WTC11 (cell line): ENCODE results near the gene TSPAN9. TPM values are rescaled to one million over a fixed set of nuclear protein-coding genes. Genes with fewer than 3 reads are reported as not detected.

Experiments
- ATAC-seq: fragments of 200-7000 bp; cut with Tn5 transposase; 2 replicates; pipeline ENCODE4 v1.10.0; 2021; ENCODE audit warnings: mild to moderate bottlenecking, moderate library complexity
- CTCF ChIA-PET: fragments of 300-600 bp; sonication (Branson Sonifier 250); formaldehyde crosslinking; loops from one replicate; lab custom pipeline; 2021; ENCODE audit warnings: antibody characterized with exemption; lab: Charles Lee
- POLR2A ChIA-PET: fragments of 350-600 bp; sonication (Branson Sonifier 250); formaldehyde crosslinking; loops from one replicate; lab custom pipeline; 2021; ENCODE audit warnings: antibody characterized with exemption; lab: Charles Lee
- DNase-seq: peaks from one replicate; pipeline ENCODE4 v3.0.0; 2021; ENCODE audit warnings: low spot score
- H3K27ac Mint-ChIP-seq: 2 replicates; pipeline ENCODE4 v1.8.0; 2021; ENCODE audit warnings: mixed read lengths
- H3K27me3 Mint-ChIP-seq: 2 replicates; pipeline ENCODE4 v1.8.0; 2021; ENCODE audit warnings: low read depth, mild to moderate bottlenecking, moderate library complexity, mixed read lengths
- H3K36me3 Mint-ChIP-seq: 2 replicates; pipeline ENCODE4 v1.8.0; 2021; ENCODE audit warnings: mixed read lengths
- H3K4me1 Mint-ChIP-seq: 2 replicates; pipeline ENCODE4 v1.8.0; 2022; ENCODE audit warnings: mixed read lengths
- H3K4me3 Mint-ChIP-seq: 2 replicates; pipeline ENCODE4 v1.8.0; 2021; ENCODE audit warnings: mild to moderate bottlenecking, moderate library complexity, mixed read lengths
- H3K9me3 Mint-ChIP-seq: 2 replicates; pipeline ENCODE4 v1.8.0; 2021; ENCODE audit warnings: mixed read lengths
- ETV6 ChIP-seq: sonication (generic); formaldehyde crosslinking; IDR thresholded peaks from 2 replicates; pipeline ENCODE4 v1.8.1; 2022; ENCODE audit warnings: mild to moderate bottlenecking, missing genetic modification reagents
- TEAD4 ChIP-seq: sonication (generic); formaldehyde crosslinking; IDR thresholded peaks from 2 replicates; pipeline ENCODE4 v1.8.0; 2022; ENCODE audit warnings: mild to moderate bottlenecking, missing genetic modification reagents
- ZBTB21 ChIP-seq: sonication (generic); formaldehyde crosslinking; IDR thresholded peaks from 2 replicates; pipeline ENCODE4 v1.8.1; 2023; ENCODE audit warnings: mild to moderate bottlenecking, missing genetic modification reagents, borderline replicate concordance
- ZNF317 ChIP-seq: sonication (generic); formaldehyde crosslinking; IDR thresholded peaks from 2 replicates; pipeline ENCODE4 v1.8.1; 2023; ENCODE audit warnings: low read depth, mild to moderate bottlenecking, moderate library complexity, missing genetic modification reagents, borderline replicate concordance
- total RNA-seq: library from RNA; stranded (reverse); gene quantifications from 3 replicates; pipeline ENCODE4 v1.2.3, GENCODE V29; 2021
- TF ChIP-seq, protein P1 (sequence below): fragments of 250-450 bp; sonication (Bioruptor Pico); IDR thresholded peaks from 2 replicates; pipeline ENCODE4 v1.8.0; 2021; ENCODE audit warnings: mild to moderate bottlenecking
- TF ChIP-seq, protein P2 (sequence below): fragments of 200-600 bp; IDR thresholded peaks from 2 replicates; pipeline ENCODE4 v1.8.0; 2022; ENCODE audit warnings: antibody characterized with exemption
- TF ChIP-seq, protein P3 (sequence below): sonication (generic); formaldehyde crosslinking; IDR thresholded peaks from 2 replicates; pipeline ENCODE4 v1.8.1; 2023; ENCODE audit warnings: mild to moderate bottlenecking, moderate library complexity, missing genetic modification reagents
- TF ChIP-seq, protein P4 (sequence below): sonication (generic); formaldehyde crosslinking; IDR thresholded peaks from 2 replicates; pipeline ENCODE4 v1.8.1; 2023; ENCODE audit warnings: mild to moderate bottlenecking, missing genetic modification reagents, moderate library complexity
- TF ChIP-seq, protein P5 (sequence below): sonication (generic); formaldehyde crosslinking; IDR thresholded peaks from 2 replicates; pipeline ENCODE4 v1.8.1; 2022; ENCODE audit warnings: missing genetic modification reagents, borderline replicate concordance
- TF ChIP-seq, protein P6 (sequence below): sonication (generic); formaldehyde crosslinking; IDR thresholded peaks from 2 replicates; pipeline ENCODE4 v1.8.1; 2022; ENCODE audit warnings: mild to moderate bottlenecking, moderate library complexity, missing genetic modification reagents
- TF ChIP-seq, protein P7 (sequence below): fragments of 250-450 bp; sonication (Bioruptor Pico); IDR thresholded peaks from 2 replicates; pipeline ENCODE4 v1.9.0; 2021; ENCODE audit warnings: moderate library complexity, mild to moderate bottlenecking, inconsistent platforms, borderline replicate concordance

TSPAN9 gene
- total RNA-seq, 1 experiment from 2014 or later, result 27.6 TPM

DNA sequence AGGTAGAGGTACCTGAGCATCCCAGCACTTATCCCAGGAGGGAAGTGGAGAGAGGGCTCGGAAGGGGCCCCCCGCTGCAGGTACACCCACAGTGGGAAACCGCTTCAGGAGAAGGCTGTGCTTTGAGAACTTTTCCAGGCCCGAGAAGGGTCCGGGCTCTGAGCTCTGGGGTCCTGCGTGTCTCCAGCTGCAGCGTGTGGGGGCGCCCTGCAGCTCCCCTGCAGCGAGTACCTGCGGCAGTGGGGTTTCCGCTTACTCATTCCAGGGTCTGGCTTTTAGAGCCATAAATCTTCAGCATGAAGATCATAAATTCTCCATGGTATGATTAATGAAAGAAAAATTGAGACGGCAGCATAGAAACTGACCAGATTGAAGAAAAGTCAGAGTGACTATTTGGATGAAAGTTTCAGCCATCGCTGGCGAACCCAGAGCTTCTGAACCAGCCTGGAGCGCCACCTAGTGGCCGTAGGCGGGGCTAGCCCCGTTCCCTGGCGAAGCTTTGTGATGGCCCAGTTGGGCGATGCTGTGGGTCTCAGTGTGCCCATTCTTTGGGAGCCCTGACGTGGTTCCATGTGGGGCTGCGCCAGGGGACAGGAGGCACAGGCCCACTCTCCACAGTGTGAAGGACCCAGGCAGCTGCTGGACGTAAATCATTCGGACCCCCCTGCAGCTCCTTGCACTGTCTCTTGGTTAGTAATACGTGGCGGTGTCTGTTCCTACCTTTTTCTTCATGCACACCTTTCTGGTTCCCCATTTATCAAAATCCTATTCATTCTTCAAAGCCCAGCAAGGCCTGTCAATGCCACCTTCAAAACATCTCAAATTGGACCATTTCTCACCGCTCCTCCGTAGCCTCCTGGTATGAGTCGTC lies 198.2 kb downstream of the TSPAN9 start:
- DNase-seq, result peak; percentile 88
- TF ChIP-seq, protein P1, sequence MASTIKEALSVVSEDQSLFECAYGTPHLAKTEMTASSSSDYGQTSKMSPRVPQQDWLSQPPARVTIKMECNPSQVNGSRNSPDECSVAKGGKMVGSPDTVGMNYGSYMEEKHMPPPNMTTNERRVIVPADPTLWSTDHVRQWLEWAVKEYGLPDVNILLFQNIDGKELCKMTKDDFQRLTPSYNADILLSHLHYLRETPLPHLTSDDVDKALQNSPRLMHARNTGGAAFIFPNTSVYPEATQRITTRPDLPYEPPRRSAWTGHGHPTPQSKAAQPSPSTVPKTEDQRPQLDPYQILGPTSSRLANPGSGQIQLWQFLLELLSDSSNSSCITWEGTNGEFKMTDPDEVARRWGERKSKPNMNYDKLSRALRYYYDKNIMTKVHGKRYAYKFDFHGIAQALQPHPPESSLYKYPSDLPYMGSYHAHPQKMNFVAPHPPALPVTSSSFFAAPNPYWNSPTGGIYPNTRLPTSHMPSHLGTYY (CRISPR knock-in tag), result no peak
- TF ChIP-seq ETV6 (CRISPR knock-in tag), result no peak
- TF ChIP-seq ZBTB21 (CRISPR knock-in tag), result 0 out of 2 replicates have a peak, but pooled peaks have one; percentile 22
- TF ChIP-seq, protein P2, sequence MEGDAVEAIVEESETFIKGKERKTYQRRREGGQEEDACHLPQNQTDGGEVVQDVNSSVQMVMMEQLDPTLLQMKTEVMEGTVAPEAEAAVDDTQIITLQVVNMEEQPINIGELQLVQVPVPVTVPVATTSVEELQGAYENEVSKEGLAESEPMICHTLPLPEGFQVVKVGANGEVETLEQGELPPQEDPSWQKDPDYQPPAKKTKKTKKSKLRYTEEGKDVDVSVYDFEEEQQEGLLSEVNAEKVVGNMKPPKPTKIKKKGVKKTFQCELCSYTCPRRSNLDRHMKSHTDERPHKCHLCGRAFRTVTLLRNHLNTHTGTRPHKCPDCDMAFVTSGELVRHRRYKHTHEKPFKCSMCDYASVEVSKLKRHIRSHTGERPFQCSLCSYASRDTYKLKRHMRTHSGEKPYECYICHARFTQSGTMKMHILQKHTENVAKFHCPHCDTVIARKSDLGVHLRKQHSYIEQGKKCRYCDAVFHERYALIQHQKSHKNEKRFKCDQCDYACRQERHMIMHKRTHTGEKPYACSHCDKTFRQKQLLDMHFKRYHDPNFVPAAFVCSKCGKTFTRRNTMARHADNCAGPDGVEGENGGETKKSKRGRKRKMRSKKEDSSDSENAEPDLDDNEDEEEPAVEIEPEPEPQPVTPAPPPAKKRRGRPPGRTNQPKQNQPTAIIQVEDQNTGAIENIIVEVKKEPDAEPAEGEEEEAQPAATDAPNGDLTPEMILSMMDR, result peak; percentile 97
- TF ChIP-seq, all 79 proteins: peak for 2
- Mint-ChIP-seq H3K27ac (no peak overlapping the region), H3K4me1 (peaks cover 20% of the 10 kb centered on the region), H3K27me3 (no peaks in the 10 kb centered on the region), H3K9me3 (no peaks in the 10 kb centered on the region), H3K4me3 (peak overlapping the region; percentile 59), H3K36me3 (no peaks in the 10 kb centered on the region)
- ChIA-PET POLR2A (interaction anchor here (0.6 to 1.4 kb wide), 7 partner anchors 20 to 197 kb away, joined by 3 to 4 read pairs (median 3); no protein-coding TSS in a partner anchor), CTCF (interaction anchor here (0.5 to 9.0 kb wide), 93 partner anchors 9 to 777 kb away, joined by 3 to 243 read pairs (median 5); partner anchors contain the start of gene PRMT8)
- ATAC-seq, result peak; percentile 79

DNA sequence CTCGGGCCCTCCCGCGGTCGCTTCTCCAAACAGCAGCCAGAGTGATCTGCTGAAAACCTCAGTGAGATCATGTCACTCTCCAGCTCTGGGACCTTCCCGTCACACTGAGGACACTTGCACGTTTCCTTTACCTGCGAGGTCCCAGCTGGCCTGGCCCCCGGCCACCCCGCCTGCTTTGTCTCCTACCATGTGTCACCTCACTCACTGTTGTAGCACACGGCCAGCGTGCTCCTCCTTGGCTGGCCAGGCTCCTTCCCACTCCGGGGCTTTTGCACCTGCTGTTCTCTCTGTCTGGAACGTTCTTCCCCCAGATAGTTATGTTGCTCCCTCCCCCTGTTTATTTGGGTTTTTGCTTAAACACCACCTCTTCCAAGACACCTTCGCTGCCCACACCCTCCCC lies 199.0 kb downstream of the TSPAN9 start:
- ChIA-PET POLR2A (no interaction called here), CTCF (interaction anchor here (1.2 to 9.0 kb wide), 19 partner anchors 10 to 354 kb away, joined by 3 to 243 read pairs (median 15); no protein-coding TSS in a partner anchor)
- DNase-seq, result no peak
- H3K4me3 Mint-ChIP-seq, result no peak overlapping the region
- TF ChIP-seq, protein P3, sequence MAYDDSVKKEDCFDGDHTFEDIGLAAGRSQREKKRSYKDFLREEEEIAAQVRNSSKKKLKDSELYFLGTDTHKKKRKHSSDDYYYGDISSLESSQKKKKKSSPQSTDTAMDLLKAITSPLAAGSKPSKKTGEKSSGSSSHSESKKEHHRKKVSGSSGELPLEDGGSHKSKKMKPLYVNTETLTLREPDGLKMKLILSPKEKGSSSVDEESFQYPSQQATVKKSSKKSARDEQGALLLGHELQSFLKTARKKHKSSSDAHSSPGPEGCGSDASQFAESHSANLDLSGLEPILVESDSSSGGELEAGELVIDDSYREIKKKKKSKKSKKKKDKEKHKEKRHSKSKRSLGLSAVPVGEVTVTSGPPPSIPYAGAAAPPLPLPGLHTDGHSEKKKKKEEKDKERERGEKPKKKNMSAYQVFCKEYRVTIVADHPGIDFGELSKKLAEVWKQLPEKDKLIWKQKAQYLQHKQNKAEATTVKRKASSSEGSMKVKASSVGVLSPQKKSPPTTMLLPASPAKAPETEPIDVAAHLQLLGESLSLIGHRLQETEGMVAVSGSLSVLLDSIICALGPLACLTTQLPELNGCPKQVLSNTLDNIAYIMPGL, result no peak
- TF ChIP-seq, protein P4, sequence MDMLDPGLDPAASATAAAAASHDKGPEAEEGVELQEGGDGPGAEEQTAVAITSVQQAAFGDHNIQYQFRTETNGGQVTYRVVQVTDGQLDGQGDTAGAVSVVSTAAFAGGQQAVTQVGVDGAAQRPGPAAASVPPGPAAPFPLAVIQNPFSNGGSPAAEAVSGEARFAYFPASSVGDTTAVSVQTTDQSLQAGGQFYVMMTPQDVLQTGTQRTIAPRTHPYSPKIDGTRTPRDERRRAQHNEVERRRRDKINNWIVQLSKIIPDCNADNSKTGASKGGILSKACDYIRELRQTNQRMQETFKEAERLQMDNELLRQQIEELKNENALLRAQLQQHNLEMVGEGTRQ (CRISPR knock-in tag), result no peak
- TF ChIP-seq ZNF317 (no peak), TEAD4 (CRISPR knock-in tag) (no peak)
- TF ChIP-seq, protein P5, sequence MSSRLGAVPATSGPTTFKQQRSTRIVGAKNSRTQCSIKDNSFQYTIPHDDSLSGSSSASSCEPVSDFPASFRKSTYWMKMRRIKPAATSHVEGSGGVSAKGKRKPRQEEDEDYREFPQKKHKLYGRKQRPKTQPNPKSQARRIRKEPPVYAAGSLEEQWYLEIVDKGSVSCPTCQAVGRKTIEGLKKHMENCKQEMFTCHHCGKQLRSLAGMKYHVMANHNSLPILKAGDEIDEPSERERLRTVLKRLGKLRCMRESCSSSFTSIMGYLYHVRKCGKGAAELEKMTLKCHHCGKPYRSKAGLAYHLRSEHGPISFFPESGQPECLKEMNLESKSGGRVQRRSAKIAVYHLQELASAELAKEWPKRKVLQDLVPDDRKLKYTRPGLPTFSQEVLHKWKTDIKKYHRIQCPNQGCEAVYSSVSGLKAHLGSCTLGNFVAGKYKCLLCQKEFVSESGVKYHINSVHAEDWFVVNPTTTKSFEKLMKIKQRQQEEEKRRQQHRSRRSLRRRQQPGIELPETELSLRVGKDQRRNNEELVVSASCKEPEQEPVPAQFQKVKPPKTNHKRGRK (CRISPR knock-in tag), result no peak
- TF ChIP-seq, protein P6, sequence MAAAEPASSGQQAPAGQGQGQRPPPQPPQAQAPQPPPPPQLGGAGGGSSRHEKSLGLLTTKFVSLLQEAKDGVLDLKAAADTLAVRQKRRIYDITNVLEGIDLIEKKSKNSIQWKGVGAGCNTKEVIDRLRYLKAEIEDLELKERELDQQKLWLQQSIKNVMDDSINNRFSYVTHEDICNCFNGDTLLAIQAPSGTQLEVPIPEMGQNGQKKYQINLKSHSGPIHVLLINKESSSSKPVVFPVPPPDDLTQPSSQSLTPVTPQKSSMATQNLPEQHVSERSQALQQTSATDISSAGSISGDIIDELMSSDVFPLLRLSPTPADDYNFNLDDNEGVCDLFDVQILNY (CRISPR knock-in tag), result no peak
- TF ChIP-seq, protein P7, sequence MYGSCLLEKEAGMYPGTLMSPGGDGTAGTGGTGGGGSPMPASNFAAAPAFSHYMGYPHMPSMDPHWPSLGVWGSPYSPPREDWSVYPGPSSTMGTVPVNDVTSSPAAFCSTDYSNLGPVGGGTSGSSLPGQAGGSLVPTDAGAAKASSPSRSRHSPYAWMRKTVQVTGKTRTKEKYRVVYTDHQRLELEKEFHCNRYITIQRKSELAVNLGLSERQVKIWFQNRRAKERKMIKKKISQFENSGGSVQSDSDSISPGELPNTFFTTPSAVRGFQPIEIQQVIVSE (CRISPR knock-in tag), result no peak
- peaks cover 16% of the 10 kb centered on the region for H3K4me1 Mint-ChIP-seq
- H3K27ac Mint-ChIP-seq, result no peak overlapping the region
- H3K27me3 Mint-ChIP-seq, result no peaks in the 10 kb centered on the region
- no peaks in the 10 kb centered on the region for H3K36me3 Mint-ChIP-seq
- no peak for ATAC-seq
- H3K9me3 Mint-ChIP-seq, result no peaks in the 10 kb centered on the region
